DMS153 treated with DMSO at 0.1 percent for 48 hours (cell line): ENCODE data around the gene SAMD14.

Source experiments
- DNase-seq: peaks from one replicate; lab custom pipeline; 2025; ENCODE audit not compliant: unreplicated experiment; lab: John Stamatoyannopoulos, UW

Gene SAMD14

GRCh38 chr17:50097455-50097854 lies 32.5 kb downstream of the SAMD14 start:
- no peak for DNase-seq

GRCh38 chr17:50096758-50097157 lies 33.2 kb downstream of the SAMD14 start:
- no peak for DNase-seq

GRCh38 chr17:50096092-50096491 lies 33.9 kb downstream of the SAMD14 start:
- no peak for DNase-seq

GRCh38 chr17:50095626-50096037 lies 34.3 kb downstream of the SAMD14 start:
- no peak for DNase-seq

GRCh38 chr17:50094753-50095619 lies 35.0 kb downstream of the SAMD14 start, which contains the start of gene PDK2:
Gene PDK2, plus strand, starts transcription at chr17:50095351. Its CDS starts 85 bp downstream, at chr17:50095436.
- peak; percentile 79 for DNase-seq

- peak; percentile 63 for DNase-seq
Observed at GRCh38 chr17:50094243-50094752, 35.7 kb downstream of the SAMD14 start.

GRCh38 chr17:50093807-50094206 lies 36.2 kb downstream of the SAMD14 start:
- no peak for DNase-seq

GRCh38 chr17:50093246-50093645 lies 36.7 kb downstream of the SAMD14 start:
- no peak for DNase-seq

- DNase-seq = no peak
Observed at GRCh38 chr17:50091918-50092285, 38.1 kb downstream of the SAMD14 start.

GRCh38 chr17:50090971-50091917 lies 38.7 kb downstream of the SAMD14 start:
- DNase-seq = no peak

- no peak for DNase-seq
Observed at GRCh38 chr17:50090071-50090470, 39.9 kb downstream of the SAMD14 start.

- DNase-seq = no peak
Observed at GRCh38 chr17:50088952-50089825, 40.8 kb downstream of the SAMD14 start.

GRCh38 chr17:50087912-50088405 lies 42.0 kb downstream of the SAMD14 start:
- DNase-seq = no peak

- DNase-seq = peak; percentile 23
Observed at GRCh38 chr17:50087246-50087911, 42.6 kb downstream of the SAMD14 start.

- DNase-seq = no peak
Observed at GRCh38 chr17:50081757-50082156, 48.2 kb downstream of the SAMD14 start.

- DNase-seq = no peak
Observed at GRCh38 chr17:50080827-50081226, 49.1 kb downstream of the SAMD14 start.

GRCh38 chr17:50080096-50080480 lies 49.9 kb downstream of the SAMD14 start:
- no peak for DNase-seq

- DNase-seq = no peak
Observed at GRCh38 chr17:50079334-50080095, 50.4 kb downstream of the SAMD14 start.

- no peak for DNase-seq
Observed at GRCh38 chr17:50078430-50078829, 51.5 kb downstream of the SAMD14 start.
